Ascending aorta (tissue), 2 donors: ENCODE results near the gene CTDSP1. TPM values are rescaled to one million over a fixed set of nuclear protein-coding genes. Genes with fewer than 3 reads are reported as not detected.
A peak's percentile ranks its signal among the peaks of the same experiment; 100 is the strongest.

Source experiments
- DNase-seq, 2 donors: peaks; one replicate each; pipeline ENCODE4 v3.0.0-alpha.2; 2019; ENCODE audit warnings: low spot score in 2 of 2
- H3K27ac ChIP-seq, 2 donors: fragments of 200-600 bp; sonication (generic); one replicate each; pipeline ENCODE4 v1.5.1; 2016 to 2017; ENCODE audit warnings: mild to moderate bottlenecking in 1 of 2
- H3K27me3 ChIP-seq: fragments of 200-600 bp; sonication (generic); one replicate; pipeline ENCODE4 v1.5.1; 2017
- H3K36me3 ChIP-seq, 2 donors: fragments of 200-600 bp; sonication (generic); one replicate each; pipeline ENCODE4 v1.5.1; 2016
- H3K4me1 ChIP-seq, 2 donors: fragments of 200-600 bp; sonication (generic); one replicate each; pipeline ENCODE4 v1.5.1; 2016 to 2017; ENCODE audit warnings: mild to moderate bottlenecking in 1 of 2
- H3K4me3 ChIP-seq, 2 donors: fragments of 200-600 bp; sonication (generic); one replicate each; pipeline ENCODE4 v1.5.1; 2016 to 2017; ENCODE audit warnings: mild to moderate bottlenecking in 1 of 2
- H3K9me3 ChIP-seq, 2 donors: fragments of 200-600 bp; sonication (generic); one replicate each; pipeline ENCODE4 v1.5.1; 2016
- CTCF ChIP-seq, 3 experiments: fragments of 200-600 bp in 2 of 3; fragments of 450-650 bp in 1 of 3; sonication (generic) in 2 of 3; IDR thresholded peaks; one replicate each; pipeline ENCODE4 v1.5.1; 2016 to 2019; ENCODE audit warnings: antibody characterized with exemption in 3 of 3, mild to moderate bottlenecking in 1 of 3, moderate library complexity in 1 of 3
- intact Hi-C: fragments of 100-400 bp; cut with DNase I; formaldehyde crosslinking; loops from one replicate; pipeline ENCODE4 v1.15.1; 2023
- total RNA-seq: library from RNA; depleted of rRNA; stranded (reverse); fragments of >200 nt; gene quantifications from one replicate; pipeline ENCODE4 v1.1.0, GENCODE V29; 2016

The CTDSP1 gene
- total RNA-seq, 1 donor from 2014 or later: 144 TPM

- no peaks in the 10 kb centered on the region for H3K9me3 ChIP-seq
- H3K27ac ChIP-seq: peak overlapping the region; percentile 98
- H3K27me3 ChIP-seq: no peaks in the 10 kb centered on the region
- H3K36me3 ChIP-seq: peaks cover 12 to 17% of the 10 kb centered on the region in 2 donors
- no peak for TF ChIP-seq CTCF (IDR thresholded peaks at IDR 0.05)
- intact Hi-C loops: loop anchor here (1.0 to 2.0 kb wide), 4 partner anchors 105 to 211 kb away; partner anchors contain the start of gene TMBIM1
- DNase-seq: peak in 1 of 2 donors; percentile 90
- peaks cover 10 to 26% of the 10 kb centered on the region in 2 donors for H3K4me1 ChIP-seq
- H3K4me3 ChIP-seq: peak overlapping the region; percentile 79 to 99
These were observed 1.7 kb upstream of the CTDSP1 start for GRCh38 chr2:218397820-218398436.

- peak overlapping the region; percentile 79 to 99 for H3K4me3 ChIP-seq
- peak overlapping the region; percentile 98 for H3K27ac ChIP-seq
- no peak for TF ChIP-seq CTCF (IDR thresholded peaks at IDR 0.05)
- no peaks in the 10 kb centered on the region for H3K27me3 ChIP-seq
- intact Hi-C loops: loop anchor here (1.0 to 2.0 kb wide), 3 partner anchors 112 to 211 kb away; no protein-coding TSS in a partner anchor
- H3K9me3 ChIP-seq: no peaks in the 10 kb centered on the region
- H3K4me1 ChIP-seq: peaks cover 10 to 26% of the 10 kb centered on the region in 2 donors
- DNase-seq: peak; percentile 52 to 89
- H3K36me3 ChIP-seq: peaks cover 18 to 25% of the 10 kb centered on the region in 2 donors
These were observed 954 bp upstream of the CTDSP1 start for GRCh38 chr2:218398437-218399390.

GRCh38 chr2:218400167-218400929, 680 bp downstream of the CTDSP1 start:
- no peaks in the 10 kb centered on the region for H3K9me3 ChIP-seq
- peaks cover 33 to 37% of the 10 kb centered on the region in 2 donors for H3K36me3 ChIP-seq
- peak in 1 of 2 donors; percentile 72 for DNase-seq
- intact Hi-C loops: no loop called here
- no peak for TF ChIP-seq CTCF (IDR thresholded peaks at IDR 0.05)
- peak overlapping the region; percentile 79 to 99 for H3K4me3 ChIP-seq
- peaks cover 10 to 32% of the 10 kb centered on the region in 2 donors for H3K4me1 ChIP-seq
- H3K27ac ChIP-seq: peak overlapping the region; percentile 98
- H3K27me3 ChIP-seq: no peaks in the 10 kb centered on the region

- intact Hi-C loops: no loop called here
These were observed 1.5 kb downstream of the CTDSP1 start for GRCh38 chr2:218400930-218401881.

More at GRCh38 chr2:218400930-218401881, 1.5 kb downstream of the CTDSP1 start:
- H3K9me3 ChIP-seq: no peaks in the 10 kb centered on the region
- H3K4me1 ChIP-seq: peaks cover 10 to 35% of the 10 kb centered on the region in 2 donors
- peaks cover 33 to 37% of the 10 kb centered on the region in 2 donors for H3K36me3 ChIP-seq
- peak overlapping the region; percentile 79 to 99 for H3K4me3 ChIP-seq
- DNase-seq: peak in 1 of 2 donors; percentile 63
- TF ChIP-seq CTCF (IDR thresholded peaks at IDR 0.05): no peak
- no peaks in the 10 kb centered on the region for H3K27me3 ChIP-seq
- H3K27ac ChIP-seq: peak overlapping the region; percentile 98
